ENCODE results near the gene ZNRF1. TPM values are rescaled to one million over a fixed set of nuclear protein-coding genes. Genes with fewer than 3 reads are reported as not detected.
A peak's percentile ranks its signal among the peaks of the same experiment; 100 is the strongest.

ZNRF1 gene
- 10 to 100 TPM; 15.3 to 19.8 TPM for total RNA-seq

DNA sequence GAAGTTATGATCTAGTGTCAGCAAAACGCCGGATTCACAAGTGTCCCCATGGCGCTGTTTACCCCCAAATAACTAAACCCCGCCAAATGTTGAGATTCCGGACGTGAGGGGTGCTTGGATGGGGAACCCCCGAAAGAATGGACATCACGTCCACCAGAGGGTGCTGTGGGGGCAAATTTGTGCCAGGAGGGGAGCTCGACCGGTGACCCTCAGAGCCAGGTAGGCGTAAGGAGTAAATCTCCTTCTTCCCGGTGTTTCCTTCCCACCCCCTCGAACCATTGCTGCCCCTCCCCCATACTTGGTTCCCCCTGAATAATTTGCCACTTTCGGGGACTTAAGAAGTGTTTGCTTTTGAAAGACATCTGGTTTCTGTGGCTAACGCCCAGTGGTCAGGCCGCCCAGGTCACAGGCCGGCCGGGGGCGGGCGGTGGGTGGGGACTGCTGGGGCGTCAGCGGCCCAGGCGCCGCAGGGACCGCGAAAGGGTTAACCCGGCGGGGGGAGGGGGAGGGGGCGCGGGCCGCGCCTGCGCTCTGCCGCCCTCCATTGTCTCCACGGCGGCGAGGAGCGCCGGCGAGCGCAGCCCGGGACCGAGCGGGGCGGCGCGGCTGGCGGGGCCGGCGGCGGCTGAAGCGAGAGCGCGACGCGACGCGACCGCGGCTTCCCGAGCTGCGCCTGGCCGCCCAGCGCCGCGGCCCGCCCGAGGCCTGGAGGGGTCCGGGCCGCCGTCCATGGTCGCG, at the start of gene ZNRF1:
ZNRF1 (plus strand) TSS at position 544 of the 738 bp plus-strand sequence. CDS start 648 bp downstream, outside the sequence.
- Histone ChIP-seq H3K4me1 (peaks cover 0 to 45% of the 10 kb centered on the region in 2 donors), H3K9me3 (no peaks in the 10 kb centered on the region), H3K27me3 (no peaks in the 10 kb centered on the region), H3K36me3 (no peaks in the 10 kb centered on the region), H3K27ac (peak within 1 kb of the TSS; percentile 82 to 84), H3K4me3 (peak within 1 kb of the TSS; percentile 73 to 92)
- DNase-seq (ENCODE audit: low spot score) = peak; percentile 79
- TF ChIP-seq, protein P1, sequence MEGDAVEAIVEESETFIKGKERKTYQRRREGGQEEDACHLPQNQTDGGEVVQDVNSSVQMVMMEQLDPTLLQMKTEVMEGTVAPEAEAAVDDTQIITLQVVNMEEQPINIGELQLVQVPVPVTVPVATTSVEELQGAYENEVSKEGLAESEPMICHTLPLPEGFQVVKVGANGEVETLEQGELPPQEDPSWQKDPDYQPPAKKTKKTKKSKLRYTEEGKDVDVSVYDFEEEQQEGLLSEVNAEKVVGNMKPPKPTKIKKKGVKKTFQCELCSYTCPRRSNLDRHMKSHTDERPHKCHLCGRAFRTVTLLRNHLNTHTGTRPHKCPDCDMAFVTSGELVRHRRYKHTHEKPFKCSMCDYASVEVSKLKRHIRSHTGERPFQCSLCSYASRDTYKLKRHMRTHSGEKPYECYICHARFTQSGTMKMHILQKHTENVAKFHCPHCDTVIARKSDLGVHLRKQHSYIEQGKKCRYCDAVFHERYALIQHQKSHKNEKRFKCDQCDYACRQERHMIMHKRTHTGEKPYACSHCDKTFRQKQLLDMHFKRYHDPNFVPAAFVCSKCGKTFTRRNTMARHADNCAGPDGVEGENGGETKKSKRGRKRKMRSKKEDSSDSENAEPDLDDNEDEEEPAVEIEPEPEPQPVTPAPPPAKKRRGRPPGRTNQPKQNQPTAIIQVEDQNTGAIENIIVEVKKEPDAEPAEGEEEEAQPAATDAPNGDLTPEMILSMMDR (IDR thresholded peaks at IDR 0.05) = peak; percentile 72 to 87

DNA sequence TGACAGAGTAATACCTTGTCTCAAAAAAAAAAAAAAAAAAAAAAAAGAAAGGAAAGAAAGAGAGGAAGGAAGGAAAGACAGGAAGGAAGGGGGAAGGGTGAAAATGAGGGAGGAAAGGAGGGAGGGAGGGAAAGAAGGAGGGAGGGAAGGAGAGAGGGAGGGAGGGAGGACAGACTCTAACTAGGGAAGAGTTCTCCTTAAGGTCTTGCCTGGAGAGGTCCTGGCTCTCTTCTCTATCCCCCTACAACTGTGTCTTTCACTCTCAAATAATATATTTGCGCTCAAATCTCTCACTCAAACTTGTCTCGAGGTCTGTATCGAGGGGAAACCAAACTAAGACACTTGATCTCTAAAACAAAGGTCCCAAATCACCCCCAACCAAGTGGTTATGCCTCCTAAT, 49.5 kb upstream of the ZNRF1 start:
- H3K27ac ChIP-seq = no peak overlapping the region
- no peaks in the 10 kb centered on the region for H3K4me1 ChIP-seq
- DNase-seq (ENCODE audit: low spot score) = no peak
- no peaks in the 10 kb centered on the region for H3K27me3 ChIP-seq
- no peak overlapping the region for H3K4me3 ChIP-seq
- TF ChIP-seq, protein P1 (IDR thresholded peaks at IDR 0.05) = no peak
- no peaks in the 10 kb centered on the region for H3K9me3 ChIP-seq
- peaks cover 56% of the 10 kb centered on the region for H3K36me3 ChIP-seq

DNA sequence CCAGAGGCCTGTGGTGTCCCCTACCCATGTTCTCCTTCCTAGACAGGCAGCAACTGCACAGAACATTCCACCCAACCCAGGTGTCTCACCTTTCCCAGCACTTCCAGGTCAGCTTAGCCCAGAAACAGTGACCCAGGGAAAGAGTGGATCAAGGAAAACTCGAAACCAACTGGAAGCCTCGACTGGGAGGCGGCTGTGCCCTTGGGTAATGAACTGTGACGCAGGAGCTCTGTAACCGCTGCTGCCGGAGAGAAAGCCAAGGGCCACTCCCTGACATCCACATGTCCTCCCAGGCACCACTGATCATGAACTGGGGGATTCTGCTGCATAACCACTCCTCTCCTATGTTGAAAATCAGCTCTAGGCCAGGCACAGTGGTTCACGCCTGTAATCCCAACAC, 48.3 kb upstream of the ZNRF1 start:
- Histone ChIP-seq H3K27ac (no peak overlapping the region), H3K4me1 (no peaks in the 10 kb centered on the region), H3K4me3 (no peak overlapping the region), H3K27me3 (no peaks in the 10 kb centered on the region), H3K36me3 (peaks cover 61% of the 10 kb centered on the region), H3K9me3 (no peaks in the 10 kb centered on the region)
- no peak for DNase-seq (ENCODE audit: low spot score)
- TF ChIP-seq, protein P1 (IDR thresholded peaks at IDR 0.05) = no peak

DNA sequence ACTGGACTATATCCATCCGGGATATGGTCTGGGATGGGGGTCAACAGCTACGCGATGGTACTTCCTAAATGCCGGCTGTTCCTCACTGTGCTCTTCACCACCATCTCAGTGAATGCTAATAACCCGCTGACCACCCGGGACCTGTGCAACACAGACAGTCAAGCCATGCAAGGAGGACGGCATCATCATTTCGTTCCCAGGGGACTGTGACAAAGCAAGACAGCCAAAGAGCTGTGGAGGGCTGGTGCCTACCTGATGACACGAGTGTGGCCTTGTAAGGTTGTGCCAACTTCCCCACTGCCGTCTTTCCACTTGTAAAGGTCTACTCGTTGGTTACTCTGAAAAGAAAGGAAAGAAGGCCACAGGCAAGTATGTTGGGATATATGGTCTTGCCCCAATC, 47.6 kb upstream of the ZNRF1 start:
- H3K9me3 ChIP-seq = no peaks in the 10 kb centered on the region
- H3K4me3 ChIP-seq = no peak overlapping the region
- H3K4me1 ChIP-seq = no peaks in the 10 kb centered on the region
- no peak for DNase-seq (ENCODE audit: low spot score)
- no peak overlapping the region for H3K27ac ChIP-seq
- H3K36me3 ChIP-seq = peaks cover 64% of the 10 kb centered on the region
- no peaks in the 10 kb centered on the region for H3K27me3 ChIP-seq
- TF ChIP-seq, protein P1 (IDR thresholded peaks at IDR 0.05) = no peak

DNA sequence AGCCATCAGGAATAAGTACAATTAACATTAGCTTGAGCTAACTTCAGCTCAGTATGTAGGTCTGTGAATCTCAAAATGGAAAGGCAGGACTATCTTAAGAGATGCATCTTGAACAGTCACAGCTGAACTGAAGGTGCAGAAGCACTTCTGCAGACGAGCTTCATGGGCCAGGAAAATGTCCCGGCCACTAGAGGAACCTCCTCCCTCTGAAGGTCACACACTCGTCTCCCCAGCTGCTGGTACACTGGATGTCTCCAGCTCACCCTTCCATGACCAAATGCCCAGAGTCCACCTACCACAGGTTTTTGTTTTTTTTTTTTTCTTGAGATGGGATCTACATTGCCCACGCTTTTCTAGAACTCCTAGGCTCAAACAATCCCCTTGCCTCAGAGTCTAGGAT, 47.1 kb upstream of the ZNRF1 start:
- Histone ChIP-seq H3K4me1 (no peaks in the 10 kb centered on the region), H3K9me3 (no peaks in the 10 kb centered on the region), H3K27me3 (no peaks in the 10 kb centered on the region), H3K36me3 (peaks cover 64% of the 10 kb centered on the region), H3K27ac (no peak overlapping the region), H3K4me3 (no peak overlapping the region)
- TF ChIP-seq, protein P1 (IDR thresholded peaks at IDR 0.05) = no peak
- DNase-seq (ENCODE audit: low spot score) = no peak

DNA sequence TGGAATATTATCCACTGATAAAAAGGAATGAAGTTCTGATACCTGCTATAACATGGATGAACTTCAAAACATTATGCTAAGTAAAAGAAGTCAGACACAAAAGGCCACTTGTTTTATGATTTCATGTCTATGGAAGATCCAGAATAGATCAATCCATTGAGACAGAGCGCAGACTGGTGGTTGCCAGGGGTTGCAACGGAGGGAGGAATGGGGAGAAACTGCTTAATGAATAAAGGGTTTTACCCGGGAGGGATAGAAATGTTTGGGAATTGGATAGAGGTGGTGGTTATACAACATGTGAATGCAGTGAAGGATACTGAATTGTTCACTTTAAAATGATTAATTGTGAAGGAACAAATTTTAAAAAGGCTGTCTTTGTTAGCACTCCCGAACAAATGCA, 44.1 kb upstream of the ZNRF1 start:
- Histone ChIP-seq H3K4me3 (no peak overlapping the region), H3K27ac (no peak overlapping the region), H3K9me3 (no peaks in the 10 kb centered on the region), H3K27me3 (no peaks in the 10 kb centered on the region), H3K36me3 (peaks cover 35% of the 10 kb centered on the region), H3K4me1 (no peaks in the 10 kb centered on the region)
- TF ChIP-seq, protein P1 (IDR thresholded peaks at IDR 0.05) = no peak
- no peak for DNase-seq (ENCODE audit: low spot score)

Measured in right atrium auricular region (tissue), 2 donors.